ENCODE measurements around the gene TAT. TPM values are rescaled to one million over a fixed set of nuclear protein-coding genes. Genes with fewer than 3 reads are reported as not detected.

TAT gene
- total RNA-seq, 4 donors from 2014 or later, result 2.4 to 5.8 (median 3.1) TPM; not detected in 1

DNA sequence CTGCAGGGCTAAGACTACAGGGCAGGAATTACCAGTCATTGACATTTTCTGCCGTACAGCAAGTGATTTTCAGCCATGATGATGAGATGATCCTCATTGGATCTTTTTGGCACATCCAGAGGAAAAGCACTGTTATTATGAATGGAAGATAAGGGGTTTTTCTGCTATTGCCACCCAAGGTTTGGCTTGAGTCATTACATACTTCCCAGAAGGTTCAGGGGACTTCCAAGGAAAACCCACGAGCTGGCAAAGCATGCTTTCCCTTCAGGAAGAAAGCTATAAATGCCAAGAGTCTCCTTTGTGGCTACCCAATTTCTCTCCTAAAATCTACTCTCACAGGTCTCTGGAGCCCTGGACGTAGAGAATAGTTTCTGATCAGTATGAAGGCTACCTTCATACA is 44.5 kb downstream of the TAT start:
- no peak overlapping the region for H3K27ac ChIP-seq
- H3K27me3 ChIP-seq, result no peaks in the 10 kb centered on the region
- H3K4me3 ChIP-seq, result no peak overlapping the region
- H3K4me1 ChIP-seq, result no peaks in the 10 kb centered on the region
- TF ChIP-seq POLR2A (IDR thresholded peaks at IDR 0.05), result no peak
- no peaks in the 10 kb centered on the region for H3K9me3 ChIP-seq
- no peaks in the 10 kb centered on the region for H3K36me3 ChIP-seq
- no peak for DNase-seq

DNA sequence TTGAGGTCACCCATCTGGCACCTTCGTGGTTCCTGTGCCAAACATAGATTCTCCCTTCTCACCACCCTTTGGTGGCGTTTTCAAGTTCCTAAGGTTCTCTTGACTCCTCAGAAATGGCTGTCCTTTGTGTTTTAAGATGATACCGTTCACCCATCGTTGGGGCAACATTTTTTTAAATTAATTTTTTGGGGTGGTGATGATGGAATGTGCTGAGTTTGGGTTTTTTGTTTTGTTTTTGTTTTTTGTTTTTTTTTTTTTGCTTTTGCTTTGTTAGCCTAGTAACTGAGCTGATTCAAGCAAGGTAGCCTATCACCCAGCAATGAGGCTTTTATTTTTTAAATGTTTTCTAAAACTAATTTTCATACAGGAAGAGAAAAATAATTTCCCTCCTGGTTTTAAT is 48.0 kb downstream of the TAT start:
- no peak for DNase-seq
- Histone ChIP-seq H3K4me1 (no peaks in the 10 kb centered on the region), H3K27me3 (no peaks in the 10 kb centered on the region), H3K36me3 (no peaks in the 10 kb centered on the region), H3K4me3 (no peak overlapping the region), H3K27ac (no peak overlapping the region), H3K9me3 (no peaks in the 10 kb centered on the region)
- TF ChIP-seq, protein P1, sequence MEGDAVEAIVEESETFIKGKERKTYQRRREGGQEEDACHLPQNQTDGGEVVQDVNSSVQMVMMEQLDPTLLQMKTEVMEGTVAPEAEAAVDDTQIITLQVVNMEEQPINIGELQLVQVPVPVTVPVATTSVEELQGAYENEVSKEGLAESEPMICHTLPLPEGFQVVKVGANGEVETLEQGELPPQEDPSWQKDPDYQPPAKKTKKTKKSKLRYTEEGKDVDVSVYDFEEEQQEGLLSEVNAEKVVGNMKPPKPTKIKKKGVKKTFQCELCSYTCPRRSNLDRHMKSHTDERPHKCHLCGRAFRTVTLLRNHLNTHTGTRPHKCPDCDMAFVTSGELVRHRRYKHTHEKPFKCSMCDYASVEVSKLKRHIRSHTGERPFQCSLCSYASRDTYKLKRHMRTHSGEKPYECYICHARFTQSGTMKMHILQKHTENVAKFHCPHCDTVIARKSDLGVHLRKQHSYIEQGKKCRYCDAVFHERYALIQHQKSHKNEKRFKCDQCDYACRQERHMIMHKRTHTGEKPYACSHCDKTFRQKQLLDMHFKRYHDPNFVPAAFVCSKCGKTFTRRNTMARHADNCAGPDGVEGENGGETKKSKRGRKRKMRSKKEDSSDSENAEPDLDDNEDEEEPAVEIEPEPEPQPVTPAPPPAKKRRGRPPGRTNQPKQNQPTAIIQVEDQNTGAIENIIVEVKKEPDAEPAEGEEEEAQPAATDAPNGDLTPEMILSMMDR (IDR thresholded peaks at IDR 0.05), result no peak
- no peak for TF ChIP-seq POLR2A (IDR thresholded peaks at IDR 0.05)

DNA sequence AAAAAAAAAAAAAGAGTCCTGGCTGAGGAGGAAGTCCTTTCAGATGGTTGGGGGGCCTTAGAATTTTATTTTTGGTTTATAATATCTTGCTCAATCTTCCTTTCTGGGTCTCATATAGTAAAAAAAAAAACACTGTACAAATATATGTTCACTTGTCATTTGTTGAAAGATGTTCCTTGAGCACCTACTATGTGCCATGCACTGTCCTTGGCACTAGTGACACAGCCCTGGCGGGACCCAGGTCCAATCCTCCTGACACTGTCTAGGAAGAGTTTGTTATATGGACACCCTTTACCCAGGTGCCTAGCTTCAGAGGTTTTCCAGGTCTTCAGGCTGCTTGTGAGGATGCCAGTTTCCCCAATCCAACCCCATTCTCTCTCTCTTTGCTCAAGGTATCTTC is 48.6 kb downstream of the TAT start:
- H3K9me3 ChIP-seq, result no peaks in the 10 kb centered on the region
- H3K4me1 ChIP-seq, result no peaks in the 10 kb centered on the region
- no peaks in the 10 kb centered on the region for H3K36me3 ChIP-seq
- TF ChIP-seq, protein P1 (IDR thresholded peaks at IDR 0.05), result no peak
- TF ChIP-seq POLR2A (IDR thresholded peaks at IDR 0.05), result no peak
- H3K27ac ChIP-seq, result no peak overlapping the region
- no peak for DNase-seq
- H3K4me3 ChIP-seq, result no peak overlapping the region
- no peaks in the 10 kb centered on the region for H3K27me3 ChIP-seq

DNA sequence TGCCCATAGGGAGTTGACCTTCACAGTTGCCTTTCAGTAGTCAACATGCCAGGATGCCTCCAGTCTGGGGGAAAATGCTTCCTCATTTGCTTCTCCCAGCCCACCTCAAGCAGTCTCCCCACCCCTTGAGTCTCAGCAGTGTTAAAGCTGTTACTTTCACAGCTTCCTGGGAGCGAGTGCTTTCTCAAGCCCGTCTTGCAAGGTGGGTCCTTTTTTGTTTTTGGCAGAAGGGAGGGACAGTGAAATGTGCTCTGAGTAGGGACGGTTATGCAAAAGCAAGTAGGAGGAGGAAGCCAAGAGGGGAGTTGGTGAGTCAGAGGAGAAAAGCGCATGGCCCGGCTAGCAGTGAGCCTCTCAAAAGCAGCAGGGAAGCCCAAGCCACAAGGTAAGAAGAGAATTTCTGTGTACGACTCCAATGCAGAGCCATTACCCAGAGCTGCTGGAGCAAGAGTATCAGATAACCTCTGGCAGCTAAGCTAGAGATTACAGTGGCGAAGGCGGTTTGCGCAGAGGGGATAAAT is 50.7 kb downstream of the TAT start, which contains the start of gene CHST4:
Gene CHST4, plus strand, starts transcription at position 316 of the 521 bp plus-strand sequence. CDS start 10,252 bp downstream, outside the sequence.
- TF ChIP-seq, protein P1 (IDR thresholded peaks at IDR 0.05), result no peak
- no peak for TF ChIP-seq POLR2A (IDR thresholded peaks at IDR 0.05)
- no peaks in the 10 kb centered on the region for H3K36me3 ChIP-seq
- no peaks in the 10 kb centered on the region for H3K9me3 ChIP-seq
- H3K27ac ChIP-seq, result no peak within 1 kb of the TSS
- DNase-seq, result no peak
- H3K4me1 ChIP-seq, result no peaks in the 10 kb centered on the region
- no peak within 1 kb of the TSS for H3K4me3 ChIP-seq
- no peaks in the 10 kb centered on the region for H3K27me3 ChIP-seq

DNA sequence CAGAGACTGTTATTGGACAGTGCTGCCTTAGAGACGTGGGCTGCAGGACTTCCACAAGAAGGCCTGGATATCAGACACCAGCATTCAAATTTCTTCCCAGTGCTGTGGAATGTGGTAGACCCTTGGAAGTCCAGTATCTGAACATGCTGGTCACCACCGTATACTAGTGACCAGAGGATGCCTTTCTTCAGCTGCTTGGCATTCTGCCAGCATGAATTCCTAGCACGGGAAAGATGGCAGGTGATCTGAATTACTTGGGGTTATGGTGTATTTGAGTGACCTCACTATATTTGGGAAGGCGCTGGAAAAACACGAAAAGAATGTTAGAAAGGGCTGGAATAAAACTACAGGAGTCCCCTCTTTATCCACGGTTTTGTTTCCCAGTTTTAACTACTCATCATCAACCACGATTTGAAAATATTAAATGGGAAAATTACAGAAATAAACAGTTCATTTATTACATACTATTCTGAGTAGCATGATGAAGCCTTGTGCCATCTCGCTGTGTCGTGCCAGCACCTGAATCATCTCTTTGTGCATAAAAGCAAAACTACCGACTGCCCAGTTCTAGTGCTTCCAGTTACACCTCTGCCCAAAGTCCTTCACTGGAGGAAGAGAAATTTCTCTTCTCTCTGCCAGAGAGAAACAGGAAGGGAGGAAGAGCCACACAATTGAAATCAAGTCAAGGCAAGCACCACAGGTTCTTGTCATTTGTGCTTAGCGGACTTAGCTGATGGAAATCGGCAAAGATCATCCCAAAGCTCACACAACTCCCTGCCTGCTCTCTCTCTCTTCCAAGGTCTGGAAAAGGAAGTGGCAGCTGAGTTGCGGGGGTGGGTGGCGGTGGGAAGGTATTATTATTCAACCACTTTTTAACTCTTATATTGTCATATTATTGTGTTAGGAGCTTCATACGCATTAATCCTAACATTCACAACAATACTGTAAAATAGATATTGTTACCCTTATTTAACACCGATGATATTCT is 52.0 kb downstream of the TAT start:
- H3K27ac ChIP-seq, result no peak overlapping the region
- no peak overlapping the region for H3K4me3 ChIP-seq
- no peaks in the 10 kb centered on the region for H3K27me3 ChIP-seq
- no peak for DNase-seq
- no peaks in the 10 kb centered on the region for H3K4me1 ChIP-seq
- no peaks in the 10 kb centered on the region for H3K9me3 ChIP-seq
- no peaks in the 10 kb centered on the region for H3K36me3 ChIP-seq
- TF ChIP-seq POLR2A (IDR thresholded peaks at IDR 0.05), result no peak
- TF ChIP-seq, protein P1 (IDR thresholded peaks at IDR 0.05), result no peak

DNA sequence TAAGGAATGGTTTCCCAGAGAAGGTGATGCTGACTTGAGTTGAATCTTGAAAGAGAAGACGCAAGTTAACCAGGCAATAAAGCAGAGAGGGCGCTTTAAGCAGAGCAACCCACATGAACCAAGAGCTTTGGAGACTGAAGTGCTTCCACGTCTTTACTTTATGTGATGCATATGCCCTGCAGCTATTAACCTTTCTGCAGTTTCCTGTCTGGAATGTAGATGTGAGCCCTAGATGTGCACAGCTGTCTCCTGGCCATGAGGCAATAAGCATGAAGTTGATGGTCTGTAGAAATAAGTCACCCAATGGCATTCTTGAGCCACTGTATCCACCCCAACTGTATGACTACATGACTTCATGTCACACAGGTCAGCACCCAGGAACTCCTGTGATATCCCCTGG is 56.3 kb downstream of the TAT start:
- TF ChIP-seq, protein P1 (IDR thresholded peaks at IDR 0.05), result no peak
- no peak for TF ChIP-seq POLR2A (IDR thresholded peaks at IDR 0.05)
- Histone ChIP-seq H3K4me3 (no peak overlapping the region), H3K27me3 (no peaks in the 10 kb centered on the region), H3K9me3 (no peaks in the 10 kb centered on the region), H3K4me1 (no peaks in the 10 kb centered on the region), H3K36me3 (no peaks in the 10 kb centered on the region), H3K27ac (no peak overlapping the region)
- DNase-seq, result no peak
